Neural crest cell (in vitro differentiated cells): ENCODE results near the gene GABRP. TPM values are rescaled to one million over a fixed set of nuclear protein-coding genes. Genes with fewer than 3 reads are reported as not detected.

Experiments
- DNase-seq: peaks from one replicate; pipeline ENCODE4 v3.0.0; 2021; ENCODE audit warnings: low read depth, mixed read lengths, low spot score
- H3K27ac Mint-ChIP-seq: one replicate; pipeline ENCODE4 v1.8.0; 2021; ENCODE audit warnings: mild to moderate bottlenecking, mixed read lengths; ENCODE audit not compliant: unreplicated experiment
- H3K27me3 Mint-ChIP-seq: 2 replicates; pipeline ENCODE4 v1.8.0; 2021; ENCODE audit warnings: low read depth, mild to moderate bottlenecking, mixed read lengths
- H3K36me3 Mint-ChIP-seq: 2 replicates; pipeline ENCODE4 v1.8.0; 2021; ENCODE audit warnings: low read depth, mild to moderate bottlenecking, mixed read lengths
- H3K4me1 Mint-ChIP-seq: 2 replicates; pipeline ENCODE4 v1.8.0; 2021; ENCODE audit warnings: mixed read lengths
- H3K4me3 Mint-ChIP-seq: one replicate; pipeline ENCODE4 v1.8.0; 2021; ENCODE audit warnings: mild to moderate bottlenecking, mixed read lengths
- H3K9me3 Mint-ChIP-seq: 2 replicates; pipeline ENCODE4 v1.8.0; 2021; ENCODE audit warnings: mixed read lengths
- long read RNA-seq: library from polyadenylated mRNA; unstranded; transcript quantifications from one replicate; pipeline ENCODE4 v2.0.0, GENCODE V29; 2020
- total RNA-seq: library from RNA; stranded (reverse); gene quantifications from 2 replicates; pipeline ENCODE4 v1.2.1, GENCODE V29; 2021
- TF ChIP-seq, protein P1 (sequence below): fragments of 200-600 bp; sonication (generic); conservative IDR thresholded peaks from 2 replicates; pipeline ENCODE4 v1.5.0; 2021; ENCODE audit warnings: antibody characterized with exemption, mild to moderate bottlenecking

Gene GABRP, protein sequence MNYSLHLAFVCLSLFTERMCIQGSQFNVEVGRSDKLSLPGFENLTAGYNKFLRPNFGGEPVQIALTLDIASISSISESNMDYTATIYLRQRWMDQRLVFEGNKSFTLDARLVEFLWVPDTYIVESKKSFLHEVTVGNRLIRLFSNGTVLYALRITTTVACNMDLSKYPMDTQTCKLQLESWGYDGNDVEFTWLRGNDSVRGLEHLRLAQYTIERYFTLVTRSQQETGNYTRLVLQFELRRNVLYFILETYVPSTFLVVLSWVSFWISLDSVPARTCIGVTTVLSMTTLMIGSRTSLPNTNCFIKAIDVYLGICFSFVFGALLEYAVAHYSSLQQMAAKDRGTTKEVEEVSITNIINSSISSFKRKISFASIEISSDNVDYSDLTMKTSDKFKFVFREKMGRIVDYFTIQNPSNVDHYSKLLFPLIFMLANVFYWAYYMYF
- not detected in 2 replicates for total RNA-seq
- long read RNA-seq: 0 reads

DNA sequence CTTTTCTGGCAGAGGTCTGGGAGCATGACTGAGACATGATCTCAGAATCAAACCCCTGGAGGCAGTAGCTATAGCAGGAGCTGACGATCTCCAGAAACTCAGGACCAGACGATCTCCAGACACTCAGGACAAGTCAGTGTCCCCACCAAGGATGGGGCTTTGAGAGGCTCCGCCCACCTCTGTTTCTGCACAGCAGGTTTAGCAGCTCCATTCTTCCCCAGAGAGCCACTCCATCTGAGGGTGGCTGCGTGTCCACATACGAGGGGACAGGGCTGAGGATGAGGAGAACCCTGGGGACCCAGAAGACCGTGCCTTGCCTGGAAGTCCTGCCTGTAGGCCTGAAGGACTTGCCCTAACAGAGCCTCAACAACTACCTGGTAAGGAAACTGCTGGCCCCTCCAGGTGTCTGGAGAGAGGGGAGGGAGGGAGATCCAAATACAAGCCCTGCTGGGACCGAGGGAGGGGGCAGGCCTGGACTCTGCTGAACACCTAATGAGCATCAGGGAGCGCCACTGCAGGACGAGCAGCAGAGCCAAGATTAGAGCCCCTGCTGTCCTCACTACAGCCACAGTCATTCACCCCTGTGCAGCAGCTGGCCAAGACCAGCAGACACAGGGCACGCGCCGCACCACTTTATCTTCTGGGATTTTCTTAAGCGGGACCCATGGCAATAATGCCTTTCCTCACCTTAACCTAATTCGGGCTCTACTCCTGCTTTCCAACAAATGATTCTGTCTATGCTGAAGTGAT, at the start of gene GABRP:
GABRP (plus strand) TSS at position 228 of the 750 bp plus-strand sequence. CDS start 4,891 bp downstream, outside the sequence.
- Mint-ChIP-seq H3K27ac (no peak within 1 kb of the TSS), H3K4me1 (no peaks in the 10 kb centered on the region), H3K4me3 (no peak within 1 kb of the TSS), H3K36me3 (no peaks in the 10 kb centered on the region), H3K9me3 (peaks cover 5% of the 10 kb centered on the region), H3K27me3 (no peaks in the 10 kb centered on the region)
- no peak for DNase-seq
- TF ChIP-seq, protein P1, sequence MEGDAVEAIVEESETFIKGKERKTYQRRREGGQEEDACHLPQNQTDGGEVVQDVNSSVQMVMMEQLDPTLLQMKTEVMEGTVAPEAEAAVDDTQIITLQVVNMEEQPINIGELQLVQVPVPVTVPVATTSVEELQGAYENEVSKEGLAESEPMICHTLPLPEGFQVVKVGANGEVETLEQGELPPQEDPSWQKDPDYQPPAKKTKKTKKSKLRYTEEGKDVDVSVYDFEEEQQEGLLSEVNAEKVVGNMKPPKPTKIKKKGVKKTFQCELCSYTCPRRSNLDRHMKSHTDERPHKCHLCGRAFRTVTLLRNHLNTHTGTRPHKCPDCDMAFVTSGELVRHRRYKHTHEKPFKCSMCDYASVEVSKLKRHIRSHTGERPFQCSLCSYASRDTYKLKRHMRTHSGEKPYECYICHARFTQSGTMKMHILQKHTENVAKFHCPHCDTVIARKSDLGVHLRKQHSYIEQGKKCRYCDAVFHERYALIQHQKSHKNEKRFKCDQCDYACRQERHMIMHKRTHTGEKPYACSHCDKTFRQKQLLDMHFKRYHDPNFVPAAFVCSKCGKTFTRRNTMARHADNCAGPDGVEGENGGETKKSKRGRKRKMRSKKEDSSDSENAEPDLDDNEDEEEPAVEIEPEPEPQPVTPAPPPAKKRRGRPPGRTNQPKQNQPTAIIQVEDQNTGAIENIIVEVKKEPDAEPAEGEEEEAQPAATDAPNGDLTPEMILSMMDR: no peak

DNA sequence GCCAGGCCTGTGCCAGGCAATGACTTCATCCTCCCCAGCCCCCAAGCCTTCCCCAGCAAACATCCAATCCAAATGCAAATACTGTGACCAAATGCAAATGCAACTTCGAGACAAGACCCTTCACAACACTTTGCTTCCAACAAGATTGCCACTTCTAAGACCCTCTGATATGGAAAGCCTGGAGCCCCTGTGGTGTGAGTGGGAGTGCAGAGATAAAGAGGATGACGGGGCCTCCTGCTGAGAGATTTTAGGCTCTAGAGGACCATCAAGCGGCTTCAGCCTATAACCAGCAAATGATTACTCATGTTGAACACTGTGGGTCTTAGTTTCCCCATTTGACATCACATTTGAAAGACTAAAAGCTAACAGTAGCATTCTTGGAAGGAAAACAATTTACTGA, 46.6 kb upstream of the GABRP start:
- Mint-ChIP-seq H3K36me3 (peaks cover 6% of the 10 kb centered on the region), H3K9me3 (peaks cover 11% of the 10 kb centered on the region), H3K27me3 (peaks cover 25% of the 10 kb centered on the region), H3K4me3 (no peak overlapping the region), H3K27ac (no peak overlapping the region), H3K4me1 (no peaks in the 10 kb centered on the region)
- TF ChIP-seq, protein P1: no peak
- no peak for DNase-seq

DNA sequence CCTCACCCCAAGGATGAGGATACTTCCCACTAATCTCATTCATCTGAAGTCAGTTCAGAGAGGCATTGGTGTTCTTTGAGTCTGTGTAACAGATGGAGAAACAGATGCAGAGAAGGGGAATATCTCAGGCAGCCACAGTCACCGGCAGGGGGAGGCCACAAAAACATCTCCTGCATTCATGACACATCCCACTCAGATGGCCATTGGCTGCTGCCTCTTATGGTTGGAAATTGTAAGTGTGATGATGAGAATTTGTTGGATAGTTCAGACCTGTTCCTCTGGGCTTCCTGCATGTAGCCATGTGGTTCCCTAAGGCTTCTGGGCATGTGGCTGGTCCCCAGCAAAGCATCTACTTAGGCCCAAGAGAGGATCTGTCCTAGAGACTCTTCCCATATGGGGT, 45.9 kb upstream of the GABRP start:
- Mint-ChIP-seq H3K4me3 (no peak overlapping the region), H3K9me3 (peaks cover 11% of the 10 kb centered on the region), H3K27ac (no peak overlapping the region), H3K36me3 (peaks cover 6% of the 10 kb centered on the region), H3K27me3 (peaks cover 25% of the 10 kb centered on the region), H3K4me1 (no peaks in the 10 kb centered on the region)
- no peak for DNase-seq
- TF ChIP-seq, protein P1: no peak

DNA sequence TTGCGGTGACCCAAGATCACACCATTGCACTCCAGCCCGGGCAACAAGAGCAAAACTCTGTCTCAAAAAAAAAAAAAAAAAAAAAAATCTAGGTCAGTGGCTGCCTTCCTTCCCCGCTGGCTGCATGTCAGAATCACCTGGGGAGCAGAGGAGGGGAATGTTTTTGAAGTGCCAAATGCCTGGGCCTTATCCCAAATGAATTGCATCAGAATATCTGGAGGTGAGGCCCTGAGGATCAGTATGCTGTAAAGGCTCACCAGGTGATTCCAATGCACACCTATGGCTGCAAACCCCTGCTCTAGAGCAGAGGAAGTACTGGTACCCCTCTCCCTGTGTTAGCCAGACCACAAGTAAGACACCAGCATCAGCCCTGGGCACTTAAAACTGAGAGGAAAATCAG, 44.7 kb upstream of the GABRP start:
- Mint-ChIP-seq H3K9me3 (peaks cover 11% of the 10 kb centered on the region), H3K27me3 (peaks cover 23% of the 10 kb centered on the region), H3K36me3 (peaks cover 6% of the 10 kb centered on the region), H3K4me3 (no peak overlapping the region), H3K27ac (no peak overlapping the region), H3K4me1 (no peaks in the 10 kb centered on the region)
- DNase-seq: no peak
- TF ChIP-seq, protein P1: no peak

DNA sequence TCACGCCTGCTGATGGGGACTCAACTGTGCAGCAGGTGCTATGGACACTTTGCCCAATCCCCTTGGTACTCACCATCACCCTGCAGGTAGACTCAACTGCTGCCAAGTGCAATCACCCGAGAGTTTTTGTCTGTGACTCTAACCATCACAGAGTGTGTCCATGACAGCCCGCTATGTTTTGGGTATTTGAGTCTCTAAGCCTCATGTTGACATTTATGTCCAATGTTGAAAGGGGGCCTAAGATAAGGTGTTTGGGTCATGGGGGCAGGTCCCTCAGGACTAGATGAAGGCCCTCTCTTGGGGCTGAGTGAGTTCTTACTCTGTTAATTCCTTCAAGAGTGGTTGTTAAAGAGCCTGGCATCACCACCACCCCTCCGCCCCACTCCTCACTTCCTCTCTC, 44.1 kb upstream of the GABRP start:
- H3K4me3 Mint-ChIP-seq: no peak overlapping the region
- TF ChIP-seq, protein P1: no peak
- peaks cover 4% of the 10 kb centered on the region for H3K4me1 Mint-ChIP-seq
- DNase-seq: no peak
- no peak overlapping the region for H3K27ac Mint-ChIP-seq
- peaks cover 30% of the 10 kb centered on the region for H3K27me3 Mint-ChIP-seq
- peaks cover 11% of the 10 kb centered on the region for H3K9me3 Mint-ChIP-seq
- peaks cover 6% of the 10 kb centered on the region for H3K36me3 Mint-ChIP-seq
